Natural killer cell (primary cell): ENCODE data around the gene UGDH. TPM values are rescaled to one million over a fixed set of nuclear protein-coding genes. Genes with fewer than 3 reads are reported as not detected.

Source experiments
- ATAC-seq, 3 donors: fragments of 150-1000 bp in 2 of 3; fragments of 200-7000 bp in 1 of 3; cut with Tn5 transposase; 1 replicate in 1 of 3; 2 replicates in 2 of 3; pipeline ENCODE4 v1.10.0; 2021; ENCODE audit warnings: mild to moderate bottlenecking in 2 of 3, moderate library complexity in 2 of 3
- DNase-seq, 2 donors: peaks; one replicate each; pipeline versions ENCODE4 v3.0.0 to v3.0.0-alpha.2; 2013 to 2021; ENCODE audit warnings: mixed read lengths in 1 of 2
- H3K27ac ChIP-seq: one replicate; pipeline ENCODE4 v1.5.1; 2013; ENCODE audit warnings: mild to moderate bottlenecking, low read length
- H3K27me3 ChIP-seq: one replicate; pipeline ENCODE4 v1.6.1; 2013; ENCODE audit warnings: low read length; ENCODE audit not compliant: control insufficient read depth, insufficient read depth
- H3K36me3 ChIP-seq: one replicate; pipeline ENCODE4 v1.6.1; 2013; ENCODE audit warnings: low read length; ENCODE audit not compliant: control insufficient read depth, insufficient read depth
- H3K4me1 ChIP-seq: one replicate; pipeline ENCODE4 v1.6.1; 2013; ENCODE audit warnings: low read length; ENCODE audit not compliant: control insufficient read depth, insufficient read depth
- H3K4me3 ChIP-seq: one replicate; pipeline ENCODE4 v1.5.1; 2013; ENCODE audit warnings: low read length
- H3K9me3 ChIP-seq: one replicate; pipeline ENCODE4 v1.6.1; 2013; ENCODE audit warnings: low read length; ENCODE audit not compliant: control insufficient read depth, insufficient read depth
- H3K27ac Mint-ChIP-seq, 2 donors: one replicate each; pipeline ENCODE4 v1.8.0; 2022; ENCODE audit warnings: mild to moderate bottlenecking in 2 of 2, mixed read lengths in 2 of 2, moderate library complexity in 1 of 2
- H3K27me3 Mint-ChIP-seq, 2 donors: one replicate each; pipeline ENCODE4 v1.8.0; 2022; ENCODE audit warnings: low read depth in 2 of 2, mixed read lengths in 2 of 2
- H3K36me3 Mint-ChIP-seq: one replicate; pipeline ENCODE4 v1.8.0; 2022; ENCODE audit warnings: mixed read lengths
- H3K4me1 Mint-ChIP-seq, 2 donors: one replicate each; pipeline ENCODE4 v1.8.0; 2022; ENCODE audit warnings: mixed read lengths in 2 of 2
- H3K4me3 Mint-ChIP-seq: one replicate; pipeline ENCODE4 v1.8.0; 2022; ENCODE audit warnings: mild to moderate bottlenecking, moderate library complexity, mixed read lengths
- H3K9me3 Mint-ChIP-seq, 2 donors: one replicate each; pipeline ENCODE4 v1.8.0; 2022; ENCODE audit warnings: mixed read lengths in 2 of 2
- WGBS: methylation state at CpG from one replicate; pipeline ENCODE4 v1.1.7; 2013; ENCODE audit warnings: missing lambda C conversion rate; ENCODE audit not compliant: insufficient coverage; 5-methylcytosine and 5-hydroxymethylcytosine counted together
- intact Hi-C: fragments of 100-400 bp; cut with micrococcal nuclease; formaldehyde crosslinking; loops from one replicate; pipeline ENCODE4 v1.14.2; 2022
- total RNA-seq, 4 donors: library from RNA; stranded (reverse); fragments of 120-200 nt in 1 of 4; gene quantifications; one replicate each; pipeline versions ENCODE4 v1.2.3 to v1.2.4, GENCODE V29; 2013 to 2022
- TF ChIP-seq, protein P1 (sequence below): fragments of 200-600 bp; IDR thresholded peaks from one replicate; pipeline ENCODE4 v1.8.0; 2022; ENCODE audit warnings: antibody characterized with exemption

UGDH gene
- total RNA-seq, 3 donors from 2014 or later (not counting 1 experiment from before 2014, with no cell fraction given): 12.2 to 14.8 (median 13.6) TPM

DNA sequence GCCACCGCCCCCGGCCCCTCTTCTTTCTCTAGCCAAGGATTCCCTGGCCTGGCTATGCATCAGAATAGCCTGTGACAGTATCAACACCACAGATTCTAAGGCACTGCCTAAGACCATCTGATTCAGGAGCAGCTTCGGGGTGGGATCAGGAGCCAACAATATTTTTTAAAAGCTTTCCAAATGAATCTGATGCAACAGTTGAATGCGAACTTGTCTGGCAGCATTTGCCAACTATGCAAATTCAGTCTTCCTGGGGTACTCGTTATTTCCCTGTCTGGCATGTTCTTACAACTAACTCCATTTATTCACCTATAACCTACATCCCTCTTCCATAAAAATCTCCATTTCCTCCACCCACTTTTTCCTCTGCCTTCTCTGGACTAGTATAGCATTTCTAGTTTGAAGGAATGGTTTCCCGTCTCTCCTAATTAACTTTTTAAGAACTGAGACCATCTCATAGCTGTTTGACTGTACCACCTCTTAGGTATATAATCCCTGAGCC is 36.2 kb upstream of the UGDH start:
- Histone ChIP-seq H3K4me3 (no peak overlapping the region), H3K27me3 (no peaks in the 10 kb centered on the region), H3K9me3 (no peaks in the 10 kb centered on the region), H3K27ac (no peak overlapping the region), H3K36me3 (peaks cover 5% of the 10 kb centered on the region), H3K4me1 (no peaks in the 10 kb centered on the region)
- Mint-ChIP-seq H3K4me3 (no peak overlapping the region), H3K36me3 (no peaks in the 10 kb centered on the region), H3K27ac (no peak overlapping the region), H3K27me3 (no peaks in the 10 kb centered on the region), H3K4me1 (no peaks in the 10 kb centered on the region), H3K9me3 (no peaks in the 10 kb centered on the region)
- WGBS: 94% methylated on average over 6 of the region's 6 CpGs
- TF ChIP-seq, protein P1, sequence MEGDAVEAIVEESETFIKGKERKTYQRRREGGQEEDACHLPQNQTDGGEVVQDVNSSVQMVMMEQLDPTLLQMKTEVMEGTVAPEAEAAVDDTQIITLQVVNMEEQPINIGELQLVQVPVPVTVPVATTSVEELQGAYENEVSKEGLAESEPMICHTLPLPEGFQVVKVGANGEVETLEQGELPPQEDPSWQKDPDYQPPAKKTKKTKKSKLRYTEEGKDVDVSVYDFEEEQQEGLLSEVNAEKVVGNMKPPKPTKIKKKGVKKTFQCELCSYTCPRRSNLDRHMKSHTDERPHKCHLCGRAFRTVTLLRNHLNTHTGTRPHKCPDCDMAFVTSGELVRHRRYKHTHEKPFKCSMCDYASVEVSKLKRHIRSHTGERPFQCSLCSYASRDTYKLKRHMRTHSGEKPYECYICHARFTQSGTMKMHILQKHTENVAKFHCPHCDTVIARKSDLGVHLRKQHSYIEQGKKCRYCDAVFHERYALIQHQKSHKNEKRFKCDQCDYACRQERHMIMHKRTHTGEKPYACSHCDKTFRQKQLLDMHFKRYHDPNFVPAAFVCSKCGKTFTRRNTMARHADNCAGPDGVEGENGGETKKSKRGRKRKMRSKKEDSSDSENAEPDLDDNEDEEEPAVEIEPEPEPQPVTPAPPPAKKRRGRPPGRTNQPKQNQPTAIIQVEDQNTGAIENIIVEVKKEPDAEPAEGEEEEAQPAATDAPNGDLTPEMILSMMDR: no peak
- no peak for DNase-seq
- intact Hi-C loops: no loop called here
- ATAC-seq: no peak

DNA sequence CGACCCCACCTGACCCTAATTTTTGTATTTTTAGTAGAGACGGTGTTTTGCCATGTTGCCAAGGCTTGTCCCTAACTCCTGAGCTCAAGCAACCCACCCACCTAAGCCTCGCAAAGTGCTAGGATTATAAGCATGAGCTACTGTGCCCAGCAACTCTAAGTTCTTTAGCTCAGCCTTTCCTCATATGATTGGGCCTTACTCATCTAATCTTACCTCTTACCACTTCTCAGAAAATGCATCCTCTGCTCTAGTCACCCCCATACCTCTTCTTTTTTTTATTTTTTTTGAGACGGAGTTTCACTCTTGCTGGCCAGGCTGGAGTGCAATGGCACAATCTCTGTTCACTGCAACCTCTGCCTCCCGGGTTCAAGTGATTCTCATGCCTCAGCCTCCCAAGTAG is 35.6 kb upstream of the UGDH start:
- TF ChIP-seq, protein P1: no peak
- Mint-ChIP-seq H3K27ac (no peak overlapping the region), H3K27me3 (no peaks in the 10 kb centered on the region), H3K9me3 (no peaks in the 10 kb centered on the region), H3K36me3 (no peaks in the 10 kb centered on the region), H3K4me1 (no peaks in the 10 kb centered on the region), H3K4me3 (no peak overlapping the region)
- ATAC-seq (no peak), DNase-seq (no peak)
- H3K27ac ChIP-seq: no peak overlapping the region
- no peaks in the 10 kb centered on the region for H3K27me3 ChIP-seq
- no peak overlapping the region for H3K4me3 ChIP-seq
- H3K9me3 ChIP-seq: no peaks in the 10 kb centered on the region
- H3K4me1 ChIP-seq: no peaks in the 10 kb centered on the region
- WGBS: over 99% methylated on average over 5 of the region's 5 CpGs
- H3K36me3 ChIP-seq: peaks cover 5% of the 10 kb centered on the region
- intact Hi-C loops: no loop called here

DNA sequence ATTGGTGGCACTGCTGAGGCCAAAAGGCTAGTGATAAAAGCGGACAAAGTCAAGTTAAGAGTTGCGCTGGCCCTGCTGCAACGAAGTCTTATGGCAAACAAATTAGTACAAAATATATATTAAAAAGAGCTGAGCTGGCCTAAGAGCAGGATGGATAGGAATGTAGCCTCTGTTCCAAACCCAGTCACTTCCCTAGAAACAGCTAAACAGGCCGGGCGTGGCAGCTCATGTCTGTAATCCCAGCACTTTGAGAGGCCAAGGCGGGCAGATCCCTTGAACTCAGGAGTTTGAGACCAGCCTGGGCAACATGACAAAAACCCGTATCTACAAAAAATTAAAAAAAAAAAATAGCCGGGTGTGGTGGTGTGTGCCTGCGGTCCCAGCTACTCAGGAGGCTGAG is 32.4 kb upstream of the UGDH start:
- no peak for ATAC-seq
- Mint-ChIP-seq H3K27me3 (no peaks in the 10 kb centered on the region), H3K27ac (no peak overlapping the region), H3K9me3 (no peaks in the 10 kb centered on the region), H3K36me3 (no peaks in the 10 kb centered on the region), H3K4me3 (no peak overlapping the region), H3K4me1 (no peaks in the 10 kb centered on the region)
- no peaks in the 10 kb centered on the region for H3K9me3 ChIP-seq
- H3K4me3 ChIP-seq: no peak overlapping the region
- no peaks in the 10 kb centered on the region for H3K27me3 ChIP-seq
- DNase-seq: no peak
- no peaks in the 10 kb centered on the region for H3K4me1 ChIP-seq
- H3K36me3 ChIP-seq: peaks cover 6% of the 10 kb centered on the region
- intact Hi-C loops: no loop called here
- H3K27ac ChIP-seq: no peak overlapping the region
- WGBS: 98% methylated on average over 7 of the region's 9 CpGs
- TF ChIP-seq, protein P1: no peak

DNA sequence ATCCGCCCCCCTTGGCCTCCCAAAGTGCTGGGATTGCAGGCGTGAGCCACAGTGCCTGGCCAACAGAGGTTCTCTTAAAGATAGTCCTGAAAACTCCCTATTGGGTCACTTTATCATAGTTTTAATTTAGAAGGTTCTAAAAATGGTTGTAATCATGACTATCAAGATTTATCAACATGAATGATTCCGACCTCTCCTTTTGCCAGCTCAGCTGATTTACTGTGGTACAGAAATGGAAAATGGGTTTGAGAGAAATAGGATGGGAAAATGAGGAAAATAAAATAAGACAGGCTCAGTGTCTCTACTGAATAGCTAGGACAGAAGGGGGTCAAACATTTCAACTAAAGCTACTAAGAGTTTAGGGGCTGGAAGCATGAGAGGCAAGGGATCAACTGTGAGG is 28.2 kb upstream of the UGDH start:
- H3K4me3 Mint-ChIP-seq: no peak overlapping the region
- H3K36me3 ChIP-seq: peaks cover 8% of the 10 kb centered on the region
- H3K9me3 ChIP-seq: no peaks in the 10 kb centered on the region
- H3K4me3 ChIP-seq: no peak overlapping the region
- intact Hi-C loops: no loop called here
- 95% methylated on average over 3 of the region's 3 CpGs for WGBS
- no peak overlapping the region for H3K27ac ChIP-seq
- DNase-seq (no peak), ATAC-seq (no peak)
- no peak overlapping the region for H3K27ac Mint-ChIP-seq
- no peaks in the 10 kb centered on the region for H3K27me3 ChIP-seq
- no peaks in the 10 kb centered on the region for H3K36me3 Mint-ChIP-seq
- no peaks in the 10 kb centered on the region for H3K4me1 Mint-ChIP-seq
- no peaks in the 10 kb centered on the region for H3K27me3 Mint-ChIP-seq
- TF ChIP-seq, protein P1: no peak
- no peaks in the 10 kb centered on the region for H3K4me1 ChIP-seq
- no peaks in the 10 kb centered on the region for H3K9me3 Mint-ChIP-seq
